ENCODE results near the gene OPRPN. TPM values are rescaled to one million over a fixed set of nuclear protein-coding genes. Genes with fewer than 3 reads are reported as not detected.

The OPRPN gene
- not detected for total RNA-seq

DNA sequence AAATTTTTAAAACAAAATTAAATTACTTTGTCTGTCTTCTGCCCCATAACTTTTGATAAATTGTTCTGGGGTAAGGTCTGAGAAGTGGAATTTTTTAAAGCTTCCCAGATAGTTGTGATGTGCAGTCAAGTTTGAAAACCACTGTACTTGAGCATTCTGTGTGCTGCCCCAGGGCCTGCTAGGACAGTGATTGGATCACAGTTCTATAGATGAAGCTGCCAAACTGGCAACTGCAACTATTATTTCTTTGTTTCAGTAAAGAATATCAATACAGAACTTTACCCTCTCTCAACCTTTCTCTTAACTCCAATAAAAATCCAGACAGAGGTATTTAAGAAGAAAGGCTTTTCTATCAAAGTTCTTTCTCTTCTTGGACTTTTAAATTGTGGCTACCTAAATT lies at the start of gene OPRPN:
Gene OPRPN, plus strand, starts transcription at position 361 of the 400 bp plus-strand sequence. CDS start 1,346 bp downstream, outside the sequence.
- CTCF ChIA-PET, result no interaction called here
- H3K27me3 Mint-ChIP-seq, result no peaks in the 10 kb centered on the region
- DNase-seq, result no peak
- no peak for TF ChIP-seq CTCF (IDR thresholded peaks at IDR 0.05)
- H3K36me3 Mint-ChIP-seq (ENCODE audit: low read depth), result no peaks in the 10 kb centered on the region
- H3K4me3 Mint-ChIP-seq, result no peak within 1 kb of the TSS
- intact Hi-C loops (cut with micrococcal nuclease), result no loop called here
- no peak within 1 kb of the TSS for H3K27ac Mint-ChIP-seq
- POLR2A ChIA-PET, result no interaction called here
- no peaks in the 10 kb centered on the region for H3K9me3 Mint-ChIP-seq
- H3K4me1 Mint-ChIP-seq (ENCODE audit: low read depth), result no peaks in the 10 kb centered on the region
- no peak for ATAC-seq

GRCh38 chr4:70356185-70356584 lies 41.6 kb upstream of the OPRPN start:
- CTCF ChIA-PET, result no interaction called here
- Mint-ChIP-seq H3K36me3 (ENCODE audit: low read depth) (no peaks in the 10 kb centered on the region), H3K4me3 (no peak overlapping the region), H3K4me1 (ENCODE audit: low read depth) (no peaks in the 10 kb centered on the region), H3K27ac (no peak overlapping the region), H3K27me3 (no peaks in the 10 kb centered on the region), H3K9me3 (no peaks in the 10 kb centered on the region)
- ATAC-seq, result no peak
- DNase-seq, result no peak
- TF ChIP-seq CTCF (IDR thresholded peaks at IDR 0.05), result no peak
- POLR2A ChIA-PET, result no interaction called here
- intact Hi-C loops (cut with micrococcal nuclease), result no loop called here

DNA sequence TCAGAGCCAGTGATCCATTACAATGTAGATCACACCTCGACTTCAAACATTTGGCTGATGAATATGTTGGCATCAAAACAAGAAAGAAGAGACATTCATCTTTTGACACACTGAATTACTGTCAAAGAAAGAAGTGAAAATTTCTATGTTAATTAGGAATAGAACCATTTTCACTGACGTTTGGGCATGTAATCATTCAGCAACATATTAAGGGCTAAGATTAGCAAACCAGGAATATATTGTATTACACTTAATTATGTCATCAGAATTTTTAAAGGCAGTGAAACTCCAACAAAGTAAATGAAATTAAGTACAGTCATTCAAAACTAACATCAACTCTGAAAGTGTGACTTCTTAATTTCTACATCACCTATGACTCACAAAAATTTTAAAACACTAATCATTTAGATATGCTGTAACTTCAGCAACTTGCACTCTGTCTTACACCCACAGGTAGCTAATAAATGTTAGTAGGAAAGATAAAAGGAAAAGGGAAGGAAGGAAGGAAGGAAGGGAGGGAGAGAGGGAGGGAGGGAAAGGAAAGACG lies 38.6 kb upstream of the OPRPN start:
- Mint-ChIP-seq H3K27me3 (no peaks in the 10 kb centered on the region), H3K27ac (no peak overlapping the region), H3K9me3 (no peaks in the 10 kb centered on the region), H3K4me1 (ENCODE audit: low read depth) (no peaks in the 10 kb centered on the region), H3K36me3 (ENCODE audit: low read depth) (no peaks in the 10 kb centered on the region), H3K4me3 (no peak overlapping the region)
- POLR2A ChIA-PET, result no interaction called here
- DNase-seq, result no peak
- intact Hi-C loops (cut with micrococcal nuclease), result no loop called here
- no peak for ATAC-seq
- CTCF ChIA-PET, result no interaction called here
- TF ChIP-seq CTCF (IDR thresholded peaks at IDR 0.05), result no peak

- ATAC-seq (no peak), DNase-seq (no peak)
- Mint-ChIP-seq H3K9me3 (no peaks in the 10 kb centered on the region), H3K27me3 (no peaks in the 10 kb centered on the region), H3K4me3 (no peak within 1 kb of the TSS), H3K27ac (no peak within 1 kb of the TSS), H3K4me1 (ENCODE audit: low read depth) (no peaks in the 10 kb centered on the region), H3K36me3 (ENCODE audit: low read depth) (no peaks in the 10 kb centered on the region)
- no peak for TF ChIP-seq CTCF (IDR thresholded peaks at IDR 0.05)
- ChIA-PET CTCF (no interaction called here), POLR2A (no interaction called here)
- intact Hi-C loops (cut with micrococcal nuclease), result no loop called here
Observed at GRCh38 chr4:70360460-70360859, 37.3 kb upstream of the OPRPN start, which contains the start of gene SMR3A. SMR3A (plus strand) TSS chr4:70360760; CDS start chr4:70362116, 1,356 bp downstream.

DNA sequence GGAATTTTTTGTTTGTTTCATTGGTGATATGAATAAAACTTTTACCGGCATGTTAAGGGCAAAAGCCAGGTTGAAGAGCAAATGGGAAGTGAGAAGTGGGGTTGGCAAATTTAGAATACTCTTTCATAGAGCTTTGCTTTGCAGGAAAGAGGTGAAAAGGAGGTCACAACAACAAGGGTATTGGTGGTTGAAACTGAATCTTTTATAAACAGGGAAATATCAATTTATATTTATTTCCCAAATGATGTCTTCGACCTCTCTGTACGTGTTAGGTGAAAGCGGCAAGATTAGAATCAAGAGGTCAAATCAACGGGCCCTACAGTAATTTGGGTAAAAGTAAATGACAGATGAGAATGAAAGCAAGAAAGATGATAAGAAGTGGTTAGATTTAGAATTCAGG lies 33.7 kb upstream of the OPRPN start:
- no peaks in the 10 kb centered on the region for H3K4me1 Mint-ChIP-seq (ENCODE audit: low read depth)
- ATAC-seq, result no peak
- ChIA-PET POLR2A (no interaction called here), CTCF (no interaction called here)
- no peaks in the 10 kb centered on the region for H3K27me3 Mint-ChIP-seq
- H3K27ac Mint-ChIP-seq, result no peak overlapping the region
- DNase-seq, result no peak
- H3K4me3 Mint-ChIP-seq, result no peak overlapping the region
- H3K36me3 Mint-ChIP-seq (ENCODE audit: low read depth), result no peaks in the 10 kb centered on the region
- intact Hi-C loops (cut with micrococcal nuclease), result no loop called here
- H3K9me3 Mint-ChIP-seq, result no peaks in the 10 kb centered on the region
- no peak for TF ChIP-seq CTCF (IDR thresholded peaks at IDR 0.05)
